HEK293 (cell line): ENCODE results near the gene TTLL5.

Experiments used
- FEZF1 ChIP-seq: fragments of 450-650 bp; formaldehyde crosslinking; IDR thresholded peaks from 2 replicates; pipeline ENCODE4 v1.5.1; 2016; ENCODE audit warnings: missing biosample characterization, missing genetic modification characterization
- GLI2 ChIP-seq: fragments of 450-650 bp; formaldehyde crosslinking; IDR thresholded peaks from 2 replicates; pipeline ENCODE4; 2017; ENCODE audit warnings: missing biosample characterization, missing genetic modification characterization, low read depth, borderline replicate concordance
- PRDM1 ChIP-seq: fragments of 450-650 bp; formaldehyde crosslinking; IDR thresholded peaks from 2 replicates; pipeline ENCODE4; 2016; ENCODE audit warnings: missing biosample characterization, missing genetic modification characterization
- SCRT1 ChIP-seq: fragments of 450-650 bp; formaldehyde crosslinking; IDR thresholded peaks from 2 replicates; pipeline ENCODE4 v1.5.1; 2016; ENCODE audit warnings: missing biosample characterization, missing genetic modification characterization, borderline replicate concordance
- SCRT2 ChIP-seq: fragments of 450-650 bp; formaldehyde crosslinking; IDR thresholded peaks from 2 replicates; pipeline ENCODE4 v1.5.1; 2016; ENCODE audit warnings: missing biosample characterization, missing genetic modification characterization
- SP2 ChIP-seq: fragments of 450-650 bp; formaldehyde crosslinking; IDR thresholded peaks from 2 replicates; pipeline ENCODE4 v1.5.1; 2016; ENCODE audit warnings: missing biosample characterization, missing genetic modification characterization
- ZBTB20 ChIP-seq: fragments of 450-650 bp; formaldehyde crosslinking; IDR thresholded peaks from 2 replicates; pipeline ENCODE4 v1.5.1; 2016; ENCODE audit warnings: missing biosample characterization, missing genetic modification characterization
- ZEB2 ChIP-seq: fragments of 450-650 bp; formaldehyde crosslinking; IDR thresholded peaks from 2 replicates; pipeline ENCODE4 v1.5.1; 2016; ENCODE audit warnings: missing biosample characterization, missing genetic modification characterization
- ZNF148 ChIP-seq: fragments of 450-650 bp; formaldehyde crosslinking; IDR thresholded peaks from 2 replicates; pipeline ENCODE4 v1.5.0; 2017; ENCODE audit warnings: missing biosample characterization, missing genetic modification characterization, borderline replicate concordance
- ZNF174 ChIP-seq: fragments of 450-650 bp; formaldehyde crosslinking; IDR thresholded peaks from 2 replicates; pipeline ENCODE4 v1.5.0; 2017; ENCODE audit warnings: missing biosample characterization, mild to moderate bottlenecking, missing genetic modification characterization
- ZNF175 ChIP-seq: fragments of 450-650 bp; formaldehyde crosslinking; IDR thresholded peaks from 2 replicates; pipeline ENCODE4 v1.5.1; 2016; ENCODE audit warnings: missing biosample characterization, missing genetic modification characterization
- ZNF184 ChIP-seq: fragments of 450-650 bp; IDR thresholded peaks from 2 replicates; pipeline ENCODE4 v1.5.1; 2018; ENCODE audit warnings: missing biosample characterization, mild to moderate bottlenecking, missing genetic modification characterization
- ZNF2 ChIP-seq: fragments of 450-650 bp; formaldehyde crosslinking; IDR thresholded peaks from 2 replicates; pipeline ENCODE4 v1.5.1; 2016; ENCODE audit warnings: missing biosample characterization, missing genetic modification characterization
- ZNF292 ChIP-seq: fragments of 450-650 bp; formaldehyde crosslinking; IDR thresholded peaks from 2 replicates; pipeline ENCODE4 v1.5.1; 2016; ENCODE audit warnings: low read depth, missing biosample characterization, missing genetic modification characterization, borderline replicate concordance
- ZNF362 ChIP-seq: fragments of 450-650 bp; formaldehyde crosslinking; IDR thresholded peaks from 2 replicates; pipeline ENCODE4 v1.5.1; 2016; ENCODE audit warnings: missing biosample characterization, missing genetic modification characterization
- ZNF394 ChIP-seq: fragments of 450-650 bp; formaldehyde crosslinking; IDR thresholded peaks from 2 replicates; pipeline ENCODE4 v1.5.1; 2016; ENCODE audit warnings: missing biosample characterization, missing genetic modification characterization, mild to moderate bottlenecking, moderate library complexity, borderline replicate concordance
- ZNF510 ChIP-seq: fragments of 450-650 bp; formaldehyde crosslinking; IDR thresholded peaks from 2 replicates; pipeline ENCODE4 v1.5.1; 2018; ENCODE audit warnings: mild to moderate bottlenecking, missing genetic modification characterization, missing biosample characterization; ENCODE audit not compliant: insufficient replicate concordance
- ZNF571 ChIP-seq: fragments of 450-650 bp; formaldehyde crosslinking; IDR thresholded peaks from 2 replicates; pipeline ENCODE4 v1.5.0; 2017; ENCODE audit warnings: missing biosample characterization, missing genetic modification characterization
- ZNF645 ChIP-seq: fragments of 450-650 bp; formaldehyde crosslinking; IDR thresholded peaks from 2 replicates; pipeline ENCODE4; 2016; ENCODE audit warnings: missing biosample characterization, missing genetic modification characterization
- TF ChIP-seq, protein P1 (sequence below): fragments of 450-650 bp; formaldehyde crosslinking; conservative IDR thresholded peaks from 2 replicates; pipeline ENCODE4 v1.5.1; 2016; ENCODE audit warnings: low read depth, missing biosample characterization, missing genetic modification characterization

Gene TTLL5

GRCh38 chr14:75979071-75979571, 318.1 kb downstream of the TTLL5 start (continued):
- TF ChIP-seq ZEB2 (tag by site-specific recombination) (no peak), ZNF184 (no peak), ZNF510 (tag by site-specific recombination) (no peak), ZNF292 (tag by site-specific recombination) (no peak), SCRT1 (tag by site-specific recombination) (no peak), ZBTB20 (no peak), PRDM1 (tag by site-specific recombination) (no peak), GLI2 (tag by site-specific recombination) (no peak), ZNF645 (tag by site-specific recombination) (no peak), ZNF148 (tag by site-specific recombination) (no peak), ZNF175 (no peak), ZNF362 (tag by site-specific recombination) (no peak), FEZF1 (no peak), SCRT2 (tag by site-specific recombination) (no peak), ZNF394 (tag by site-specific recombination) (no peak), ZNF174 (tag by site-specific recombination) (no peak), ZNF2 (tag by site-specific recombination) (peak; percentile 89), SP2 (no peak), ZNF571 (tag by site-specific recombination) (no peak)
- TF ChIP-seq, protein P1, sequence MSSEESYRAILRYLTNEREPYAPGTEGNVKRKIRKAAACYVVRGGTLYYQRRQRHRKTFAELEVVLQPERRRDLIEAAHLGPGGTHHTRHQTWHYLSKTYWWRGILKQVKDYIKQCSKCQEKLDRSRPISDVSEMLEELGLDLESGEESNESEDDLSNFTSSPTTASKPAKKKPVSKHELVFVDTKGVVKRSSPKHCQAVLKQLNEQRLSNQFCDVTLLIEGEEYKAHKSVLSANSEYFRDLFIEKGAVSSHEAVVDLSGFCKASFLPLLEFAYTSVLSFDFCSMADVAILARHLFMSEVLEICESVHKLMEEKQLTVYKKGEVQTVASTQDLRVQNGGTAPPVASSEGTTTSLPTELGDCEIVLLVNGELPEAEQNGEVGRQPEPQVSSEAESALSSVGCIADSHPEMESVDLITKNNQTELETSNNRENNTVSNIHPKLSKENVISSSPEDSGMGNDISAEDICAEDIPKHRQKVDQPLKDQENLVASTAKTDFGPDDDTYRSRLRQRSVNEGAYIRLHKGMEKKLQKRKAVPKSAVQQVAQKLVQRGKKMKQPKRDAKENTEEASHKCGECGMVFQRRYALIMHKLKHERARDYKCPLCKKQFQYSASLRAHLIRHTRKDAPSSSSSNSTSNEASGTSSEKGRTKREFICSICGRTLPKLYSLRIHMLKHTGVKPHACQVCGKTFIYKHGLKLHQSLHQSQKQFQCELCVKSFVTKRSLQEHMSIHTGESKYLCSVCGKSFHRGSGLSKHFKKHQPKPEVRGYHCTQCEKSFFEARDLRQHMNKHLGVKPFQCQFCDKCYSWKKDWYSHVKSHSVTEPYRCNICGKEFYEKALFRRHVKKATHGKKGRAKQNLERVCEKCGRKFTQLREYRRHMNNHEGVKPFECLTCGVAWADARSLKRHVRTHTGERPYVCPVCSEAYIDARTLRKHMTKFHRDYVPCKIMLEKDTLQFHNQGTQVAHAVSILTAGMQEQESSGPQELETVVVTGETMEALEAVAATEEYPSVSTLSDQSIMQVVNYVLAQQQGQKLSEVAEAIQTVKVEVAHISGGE (tag by site-specific recombination), result no peak
